Activated naive CD4-positive, alpha-beta T cell treated with anti-CD3 and anti-CD28 coated beads for 36 hours (primary cell): ENCODE results near the gene KCNC4. TPM values are rescaled to one million over a fixed set of nuclear protein-coding genes. Genes with fewer than 3 reads are reported as not detected.

Experiments used
- CTCF ChIA-PET: fragments of 350-600 bp; sonication (Branson Sonifier 250); formaldehyde crosslinking; loops from one replicate; lab custom pipeline; 2021; ENCODE audit warnings: antibody characterized with exemption; lab: Charles Lee
- DNase-seq: peaks from one replicate; pipeline ENCODE4 v3.0.0-alpha.2; 2020
- H3K27ac Mint-ChIP-seq: one replicate; pipeline ENCODE4 v1.8.0; 2021; ENCODE audit warnings: mild to moderate bottlenecking, mixed read lengths
- H3K27me3 Mint-ChIP-seq: one replicate; pipeline ENCODE4 v1.8.0; 2021; ENCODE audit warnings: low read depth, mixed read lengths
- H3K36me3 Mint-ChIP-seq: one replicate; pipeline ENCODE4 v1.8.0; 2021; ENCODE audit warnings: low read depth, mixed read lengths
- H3K4me1 Mint-ChIP-seq: one replicate; pipeline ENCODE4 v1.8.0; 2021; ENCODE audit warnings: low read depth, mixed read lengths
- H3K4me3 Mint-ChIP-seq: one replicate; pipeline ENCODE4 v1.8.0; 2021; ENCODE audit warnings: mild to moderate bottlenecking, moderate library complexity, mixed read lengths
- H3K9me3 Mint-ChIP-seq: one replicate; pipeline ENCODE4 v1.8.0; 2021; ENCODE audit warnings: mixed read lengths
- intact Hi-C: fragments of 100-400 bp; cut with micrococcal nuclease; formaldehyde crosslinking; loops from one replicate; pipeline ENCODE4 v1.15.1; 2023
- total RNA-seq, 2 experiments: library from RNA; stranded (reverse); gene quantifications; one replicate each; pipeline ENCODE4 v1.2.3, GENCODE V29; 2021

Gene KCNC4
- total RNA-seq, 2 experiments from 2014 or later = 9.7 TPM

DNA sequence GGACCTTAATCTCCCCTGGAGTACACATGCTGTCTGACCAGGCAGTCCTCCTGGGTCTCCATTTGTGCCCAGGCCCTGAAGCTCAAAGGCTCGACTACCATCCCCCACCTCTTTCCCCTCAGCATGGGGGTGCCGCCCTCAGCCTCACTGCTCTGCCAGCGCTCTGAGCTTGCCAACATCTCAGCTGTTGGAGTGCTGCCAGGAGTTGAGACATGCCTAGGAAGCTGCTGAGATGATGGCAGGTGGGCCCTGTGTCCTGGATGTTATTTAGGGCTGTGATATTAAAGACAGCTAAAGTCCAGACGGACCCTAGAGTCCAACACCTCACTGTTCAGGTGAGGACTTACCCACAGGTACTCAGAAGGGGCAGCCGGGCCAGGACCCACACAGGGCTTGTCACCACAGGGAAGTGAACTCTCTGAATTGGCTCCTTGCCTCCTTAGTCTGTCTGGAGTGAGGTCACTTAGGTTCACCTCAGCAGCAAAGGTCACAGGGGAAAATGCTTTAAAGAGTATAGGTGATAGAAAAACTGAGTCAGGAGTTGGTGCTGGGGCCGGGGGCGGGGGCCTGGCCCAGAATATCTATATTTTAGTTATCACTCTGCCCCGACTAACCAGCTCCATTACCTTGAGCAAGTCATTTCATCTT, 19.7 kb upstream of the KCNC4 start:
- Mint-ChIP-seq H3K27ac (no peak overlapping the region), H3K36me3 (no peaks in the 10 kb centered on the region), H3K4me3 (no peak overlapping the region), H3K4me1 (peaks cover 4% of the 10 kb centered on the region), H3K9me3 (no peaks in the 10 kb centered on the region), H3K27me3 (no peaks in the 10 kb centered on the region)
- CTCF ChIA-PET = interaction anchor here (0.6 to 2.9 kb wide), 5 partner anchors 13 to 306 kb away, joined by 3 to 13 read pairs (median 8); no protein-coding TSS in a partner anchor
- no peak for DNase-seq
- intact Hi-C loops = no loop called here

- DNase-seq = no peak
- Mint-ChIP-seq H3K4me1 (peaks cover 4% of the 10 kb centered on the region), H3K4me3 (no peak overlapping the region), H3K27me3 (no peaks in the 10 kb centered on the region), H3K27ac (no peak overlapping the region), H3K36me3 (no peaks in the 10 kb centered on the region), H3K9me3 (no peaks in the 10 kb centered on the region)
- CTCF ChIA-PET = interaction anchor here (1.1 to 2.9 kb wide), 4 partner anchors 11 to 304 kb away, joined by 5 to 13 read pairs (median 10); no protein-coding TSS in a partner anchor
- intact Hi-C loops = no loop called here
Measured at GRCh38 chr1:110192541-110192940, 17.6 kb upstream of the KCNC4 start.

GRCh38 chr1:110195196-110195595, 14.9 kb upstream of the KCNC4 start:
- Mint-ChIP-seq H3K4me3 (no peak overlapping the region), H3K27ac (no peak overlapping the region), H3K4me1 (peaks cover 4% of the 10 kb centered on the region), H3K36me3 (no peaks in the 10 kb centered on the region), H3K9me3 (no peaks in the 10 kb centered on the region), H3K27me3 (no peaks in the 10 kb centered on the region)
- CTCF ChIA-PET = interaction anchor here (1.6 kb wide), 1 partner anchor 15 kb away, joined by 4 read pairs; no protein-coding TSS in a partner anchor
- DNase-seq = no peak
- intact Hi-C loops = no loop called here

GRCh38 chr1:110196917-110197765, 13.0 kb upstream of the KCNC4 start:
- H3K9me3 Mint-ChIP-seq = no peaks in the 10 kb centered on the region
- H3K27ac Mint-ChIP-seq = no peak overlapping the region
- peak; percentile 65 for DNase-seq
- no peak overlapping the region for H3K4me3 Mint-ChIP-seq
- H3K4me1 Mint-ChIP-seq = no peaks in the 10 kb centered on the region
- intact Hi-C loops = loop anchor here (1.0 kb wide), 1 partner anchor 299 kb away; no protein-coding TSS in a partner anchor
- H3K27me3 Mint-ChIP-seq = no peaks in the 10 kb centered on the region
- no peaks in the 10 kb centered on the region for H3K36me3 Mint-ChIP-seq
- CTCF ChIA-PET = interaction anchor here (0.6 to 2.4 kb wide), 31 partner anchors 9 to 410 kb away, joined by 3 to 25 read pairs (median 4); partner anchors contain the start of gene KCNC4

DNA sequence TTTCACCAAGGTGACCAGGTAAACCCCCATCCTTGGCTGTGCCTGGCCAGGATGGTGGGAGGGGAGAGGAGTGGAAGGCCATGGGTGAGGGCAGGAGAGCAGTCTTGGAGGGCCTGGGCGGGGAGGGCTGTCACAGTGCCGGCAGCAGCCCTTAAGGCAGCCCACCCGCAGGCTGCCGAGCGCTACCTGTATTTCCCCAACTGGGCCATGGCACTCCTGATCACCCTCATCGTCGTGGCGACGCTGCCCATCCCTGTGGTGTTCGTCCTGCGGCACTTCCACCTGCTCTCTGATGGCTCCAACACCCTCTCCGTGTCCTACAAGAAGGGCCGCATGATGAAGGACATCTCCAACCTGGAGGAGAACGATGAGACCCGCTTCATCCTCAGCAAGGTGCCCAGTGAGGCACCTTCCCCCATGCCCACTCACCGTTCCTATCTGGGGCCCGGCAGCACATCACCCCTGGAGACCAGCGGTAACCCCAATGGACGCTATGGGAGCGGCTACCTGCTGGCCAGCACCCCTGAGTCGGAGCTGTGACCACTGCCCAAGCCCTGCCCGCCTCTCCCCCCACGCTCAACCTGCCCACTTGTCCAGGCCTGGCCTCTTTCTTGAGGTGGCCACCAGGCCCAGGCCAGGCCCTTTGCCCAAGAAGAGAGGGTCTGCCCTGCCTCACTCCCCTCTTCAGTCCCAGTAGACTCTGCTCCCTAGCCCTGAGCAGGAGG, 12.0 kb upstream of the KCNC4 start:
- H3K27me3 Mint-ChIP-seq = no peaks in the 10 kb centered on the region
- CTCF ChIA-PET = interaction anchor here (1.0 to 15.3 kb wide), 14 partner anchors 8 to 302 kb away, joined by 3 to 644 read pairs (median 4); partner anchors contain the start of gene KCNC4
- peaks cover 3% of the 10 kb centered on the region for H3K4me1 Mint-ChIP-seq
- no peaks in the 10 kb centered on the region for H3K36me3 Mint-ChIP-seq
- intact Hi-C loops = loop anchor here (1.0 kb wide), 1 partner anchor 298 kb away; no protein-coding TSS in a partner anchor
- no peak overlapping the region for H3K27ac Mint-ChIP-seq
- no peaks in the 10 kb centered on the region for H3K9me3 Mint-ChIP-seq
- H3K4me3 Mint-ChIP-seq = no peak overlapping the region
- no peak for DNase-seq

DNA sequence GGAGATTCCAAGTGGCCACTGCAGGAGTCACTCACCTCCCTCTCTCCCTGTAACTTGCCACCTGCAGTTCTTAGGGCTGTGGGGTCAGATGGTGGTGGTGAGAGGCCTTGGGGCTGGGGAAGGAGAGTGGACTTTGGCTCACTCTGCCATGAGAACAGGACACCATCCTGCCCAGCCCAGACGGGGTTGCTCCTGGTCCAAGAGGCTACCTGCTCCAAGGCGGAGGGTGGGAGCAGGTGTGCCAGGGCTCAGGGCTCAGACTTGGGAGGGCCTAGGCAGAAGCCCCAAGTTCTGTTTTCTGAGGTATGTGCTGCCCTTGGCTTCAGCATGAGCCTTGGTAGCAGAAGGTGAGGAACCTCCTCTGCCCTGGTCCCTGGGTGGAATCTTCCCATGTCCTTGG, 11.4 kb upstream of the KCNC4 start:
- DNase-seq = no peak
- CTCF ChIA-PET = interaction anchor here (7.4 to 15.3 kb wide), 2 partner anchors 111 to 263 kb away, joined by 106 to 644 read pairs; no protein-coding TSS in a partner anchor
- Mint-ChIP-seq H3K36me3 (no peaks in the 10 kb centered on the region), H3K27ac (no peak overlapping the region), H3K9me3 (no peaks in the 10 kb centered on the region), H3K27me3 (no peaks in the 10 kb centered on the region), H3K4me3 (no peak overlapping the region), H3K4me1 (peaks cover 10% of the 10 kb centered on the region)
- intact Hi-C loops = no loop called here

DNA sequence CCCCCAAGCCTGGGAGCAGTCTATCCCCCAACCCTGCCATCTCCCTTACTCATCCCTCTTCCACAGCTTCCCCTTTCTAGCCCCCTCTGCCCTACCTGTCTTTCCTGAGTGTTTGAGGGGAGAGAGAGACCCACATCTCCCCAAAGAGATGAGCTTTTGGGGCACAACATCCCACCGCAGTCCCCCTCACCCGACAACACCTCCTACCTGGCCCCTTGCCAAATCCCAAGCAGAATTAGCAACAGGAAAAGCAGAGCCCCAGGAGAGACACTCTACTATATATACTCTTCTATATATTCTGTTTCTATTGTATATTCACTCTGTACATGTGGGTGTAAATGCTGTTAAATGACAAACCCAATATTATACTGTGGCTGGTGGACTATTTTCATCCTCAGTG, 9.9 kb upstream of the KCNC4 start:
- DNase-seq = no peak

DNA sequence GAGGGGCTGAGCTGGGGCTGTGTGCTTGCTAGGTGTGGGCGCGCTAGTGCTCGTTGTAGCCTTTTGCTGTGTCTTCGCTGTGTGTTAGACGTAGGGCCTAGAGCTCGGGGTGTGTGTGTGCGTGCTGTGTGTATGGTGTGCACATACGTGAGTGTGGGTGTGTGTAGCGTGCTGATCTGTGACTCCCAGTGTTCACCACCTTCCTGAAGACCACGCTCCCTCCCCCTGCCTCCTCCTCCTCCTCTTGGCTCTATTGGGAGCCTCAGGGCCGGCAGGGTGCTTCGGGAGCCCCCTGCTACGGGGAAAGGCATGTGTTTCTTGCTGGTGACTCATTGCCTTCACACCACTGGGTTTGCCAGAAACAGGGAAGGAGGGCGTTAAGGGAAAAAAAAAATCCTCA, 9.4 kb upstream of the KCNC4 start:
- Mint-ChIP-seq H3K27ac (no peak overlapping the region), H3K4me3 (no peak overlapping the region), H3K27me3 (no peaks in the 10 kb centered on the region), H3K9me3 (no peaks in the 10 kb centered on the region), H3K4me1 (peaks cover 10% of the 10 kb centered on the region), H3K36me3 (no peaks in the 10 kb centered on the region)
- intact Hi-C loops = loop anchor here (5.0 kb wide), 1 partner anchor 262 kb away; no protein-coding TSS in a partner anchor
- CTCF ChIA-PET = interaction anchor here (0.6 to 15.3 kb wide), 6 partner anchors 9 to 295 kb away, joined by 6 to 644 read pairs (median 38); partner anchors contain the start of genes PROK1 and RBM15
- no peak for DNase-seq

More for the DNA sequence above, 9.9 kb upstream of the KCNC4 start:
- CTCF ChIA-PET = interaction anchor here (0.6 to 15.3 kb wide), 4 partner anchors 9 to 296 kb away, joined by 6 to 644 read pairs (median 88); no protein-coding TSS in a partner anchor
- intact Hi-C loops = loop anchor here (5.0 kb wide), 1 partner anchor 262 kb away; no protein-coding TSS in a partner anchor
- no peaks in the 10 kb centered on the region for H3K27me3 Mint-ChIP-seq
- H3K9me3 Mint-ChIP-seq = no peaks in the 10 kb centered on the region
- peaks cover 10% of the 10 kb centered on the region for H3K4me1 Mint-ChIP-seq
- no peak overlapping the region for H3K4me3 Mint-ChIP-seq
- no peaks in the 10 kb centered on the region for H3K36me3 Mint-ChIP-seq
- no peak overlapping the region for H3K27ac Mint-ChIP-seq

DNA sequence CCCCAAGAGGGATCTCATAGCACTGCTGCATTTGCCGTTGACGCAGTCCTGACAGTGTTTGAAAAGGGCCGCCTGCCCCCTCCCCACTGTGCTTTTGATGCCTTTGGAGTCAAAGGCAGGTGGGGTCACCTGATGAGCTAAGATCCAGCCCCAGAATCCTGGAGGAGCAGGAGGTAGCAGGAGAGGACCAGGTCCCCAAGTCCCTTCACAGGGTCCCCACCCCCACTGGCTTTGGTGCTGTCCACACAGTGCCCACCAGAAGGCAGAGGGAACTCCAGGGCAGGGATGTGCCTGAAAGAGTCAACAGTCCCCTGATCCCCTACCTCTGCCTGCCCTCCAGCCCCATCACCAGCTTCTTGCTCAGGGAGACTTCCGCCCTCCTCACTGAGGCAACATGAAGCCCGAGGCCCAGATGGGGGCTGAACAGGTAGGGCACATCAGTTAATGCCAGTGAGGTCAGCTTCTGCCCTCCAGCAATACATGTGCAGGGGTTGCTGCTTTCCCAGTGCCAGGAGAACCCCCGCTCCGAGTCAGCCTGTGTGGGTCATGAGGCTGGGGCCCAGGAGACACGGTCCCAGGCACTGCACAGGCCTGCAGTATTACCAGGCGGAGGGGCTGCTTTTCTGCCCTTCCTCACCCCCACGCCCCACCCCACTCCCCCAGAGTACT, 8.8 kb upstream of the KCNC4 start:
- no peaks in the 10 kb centered on the region for H3K36me3 Mint-ChIP-seq
- CTCF ChIA-PET = interaction anchor here (0.6 to 15.3 kb wide), 9 partner anchors 109 to 295 kb away, joined by 3 to 644 read pairs (median 12); partner anchors contain the start of genes LAMTOR5, PROK1 and RBM15
- H3K4me3 Mint-ChIP-seq = no peak overlapping the region
- no peak overlapping the region for H3K27ac Mint-ChIP-seq
- no peaks in the 10 kb centered on the region for H3K27me3 Mint-ChIP-seq
- H3K4me1 Mint-ChIP-seq = peaks cover 10% of the 10 kb centered on the region
- intact Hi-C loops = loop anchor here (5.0 kb wide), 1 partner anchor 261 kb away; no protein-coding TSS in a partner anchor
- H3K9me3 Mint-ChIP-seq = no peaks in the 10 kb centered on the region
- DNase-seq = no peak

DNA sequence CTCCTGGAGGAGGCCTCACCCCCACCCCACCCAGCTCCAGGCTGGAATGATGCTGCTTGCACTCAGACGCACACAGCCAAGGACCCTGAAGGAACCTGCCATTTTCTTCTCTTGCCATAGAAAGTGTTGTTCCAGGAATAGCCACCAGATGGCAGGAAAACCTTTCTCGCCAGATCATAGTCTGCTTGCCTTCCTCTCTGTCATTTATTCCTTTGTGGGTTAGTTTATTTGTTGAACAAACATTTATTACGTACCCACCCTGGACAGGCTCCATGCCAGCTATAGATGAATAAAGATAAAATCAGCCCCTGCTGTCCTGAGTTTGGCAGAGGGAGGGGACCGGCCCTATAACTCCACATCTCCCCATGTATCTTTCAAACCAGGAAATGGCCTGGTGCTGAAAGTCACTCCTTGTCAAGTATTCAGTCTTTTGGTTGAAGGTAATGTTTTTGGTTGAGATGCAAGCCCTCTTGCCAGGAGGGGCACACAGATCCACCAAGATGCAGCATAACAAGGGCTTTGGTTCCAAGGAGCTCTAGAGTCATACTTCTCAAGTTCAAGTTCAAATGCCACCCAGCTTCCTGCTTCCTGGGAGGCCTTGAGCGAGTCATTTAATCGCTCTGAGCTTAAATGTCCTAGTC, 7.0 kb upstream of the KCNC4 start:
- intact Hi-C loops = loop anchor here (1.0 to 5.0 kb wide), 6 partner anchors 109 to 412 kb away; no protein-coding TSS in a partner anchor
- H3K36me3 Mint-ChIP-seq = no peaks in the 10 kb centered on the region

More for the DNA sequence above, 7.0 kb upstream of the KCNC4 start:
- CTCF ChIA-PET = interaction anchor here (0.6 to 15.3 kb wide), 43 partner anchors 9 to 361 kb away, joined by 3 to 644 read pairs (median 4); partner anchors contain the start of genes LAMTOR5 and RBM15
- Mint-ChIP-seq H3K27me3 (no peaks in the 10 kb centered on the region), H3K27ac (peak overlapping the region; percentile 81), H3K4me1 (peaks cover 21% of the 10 kb centered on the region), H3K9me3 (no peaks in the 10 kb centered on the region), H3K4me3 (no peak overlapping the region)
- DNase-seq = peak; percentile 88
